GM12878 (cell line): ENCODE measurements around the gene ATP4B. TPM values are rescaled to one million over a fixed set of nuclear protein-coding genes. Genes with fewer than 3 reads are reported as not detected.

ENCODE experiments used
- ATAC-seq: fragments of 200-7000 bp; cut with Tn5 transposase; 3 replicates; pipeline ENCODE4 v1.9.1; 2020; ENCODE audit warnings: mild to moderate bottlenecking, moderate library complexity
- BruUV-seq: library from RNA; stranded (reverse); fragments of 400-500 nt; replicated peaks from 2 replicates; lab custom pipeline; 2021; lab: Mats Ljungman, UMichigan
- CTCF ChIA-PET: fragments of 300-600 bp; sonication (Branson Sonifier 250); formaldehyde crosslinking; extraction: SDS; loops from one replicate; lab custom pipeline; 2021; ENCODE audit warnings: inconsistent platforms; lab: Yijun Ruan, JAX
- POLR2A ChIA-PET: fragments of 350-600 bp; formaldehyde crosslinking; extraction: SDS; loops from one replicate; lab custom pipeline; 2021; ENCODE audit warnings: inconsistent platforms; lab: Charles Lee
- RAD21 ChIA-PET: fragments of 300-600 bp; sonication (Branson Sonifier 250); formaldehyde crosslinking; loops from one replicate; lab custom pipeline; 2023; ENCODE audit warnings: antibody characterized with exemption; ENCODE audit not compliant: unreplicated experiment; lab: Charles Lee
- SMC1A ChIA-PET: fragments of 300-600 bp; sonication (Branson Sonifier 250); formaldehyde crosslinking; loops from one replicate; lab custom pipeline; 2023; ENCODE audit not compliant: unreplicated experiment, uncharacterized antibody; lab: Charles Lee
- DNase-seq: peaks from one replicate; pipeline ENCODE4 v3.0.0-alpha.2; 2011; ENCODE audit warnings: low read depth, low spot score
- FAIRE-seq: peaks from 3 replicates; lab custom pipeline; 2011; peaks lifted over from hg19 to GRCh38; lab: Jason Lieb, UNC
- H2AFZ ChIP-seq: 2 replicates; pipeline ENCODE4 v1.6.0; 2011; ENCODE audit warnings: low read depth, low read length, control low read depth; ENCODE audit not compliant: control insufficient read depth
- H3K27ac ChIP-seq: 2 replicates; pipeline ENCODE4 v1.5.1; 2011; ENCODE audit warnings: control low read depth; ENCODE audit not compliant: control insufficient read depth, insufficient read depth
- H3K27me3 ChIP-seq, 2 experiments: replicated peaks in 1 of 2; 2 replicates each; pipeline versions ENCODE4 v1.6.0 to v1.6.1; 2011; ENCODE audit warnings: low read length in 1 of 2; ENCODE audit not compliant: control insufficient read depth in 2 of 2, insufficient read depth in 2 of 2
- H3K36me3 ChIP-seq, 2 experiments: 2 replicates each; pipeline ENCODE4 v1.5.1; 2011; ENCODE audit warnings: low read length in 1 of 2; ENCODE audit not compliant: control insufficient read depth in 2 of 2, insufficient read depth in 2 of 2
- H3K4me1 ChIP-seq: 2 replicates; pipeline ENCODE4 v1.6.1; 2011; ENCODE audit warnings: mild to moderate bottlenecking, low read length, moderate library complexity, mixed read lengths; ENCODE audit not compliant: control insufficient read depth, insufficient read depth
- H3K4me2 ChIP-seq: 2 replicates; pipeline ENCODE4 v1.6.0; 2011; ENCODE audit warnings: control low read depth; ENCODE audit not compliant: control insufficient read depth, insufficient read depth
- H3K4me3 ChIP-seq: fragments of 200-600 bp; sonication (generic); 2 replicates; pipeline ENCODE4 v1.5.1; 2016
- H3K79me2 ChIP-seq: 2 replicates; pipeline ENCODE4 v1.6.0; 2011; ENCODE audit warnings: low read length; ENCODE audit not compliant: control insufficient read depth, insufficient read depth
- H3K9ac ChIP-seq: 2 replicates; pipeline ENCODE4 v1.8.0; 2011; ENCODE audit warnings: low read length, control low read depth, mixed read lengths; ENCODE audit not compliant: control insufficient read depth, insufficient read depth
- H3K9me3 ChIP-seq: replicated peaks from 3 replicates; pipeline ENCODE4 v1.5.1; 2011; ENCODE audit warnings: mild to moderate bottlenecking, low read length; ENCODE audit not compliant: control insufficient read depth, insufficient read depth
- H4K20me1 ChIP-seq: 2 replicates; pipeline ENCODE4 v1.6.0; 2011; ENCODE audit not compliant: control insufficient read depth, insufficient read depth
- CBX5 ChIP-seq: sonication (generic); IDR thresholded peaks from 2 replicates; pipeline ENCODE4 v1.6.1; 2016; ENCODE audit warnings: low read depth, moderate library complexity, mild to moderate bottlenecking, inconsistent platforms
- HDAC2 ChIP-seq: fragments of 200-600 bp; sonication (generic); IDR thresholded peaks from 2 replicates; pipeline ENCODE4 v1.6.1; 2017
- IRF3 ChIP-seq: fragments of 450-650 bp; IDR thresholded peaks from 2 replicates; pipeline ENCODE4 v1.6.1; 2014; ENCODE audit warnings: mild to moderate bottlenecking
- NFYA ChIP-seq: IDR thresholded peaks from 2 replicates; pipeline ENCODE4 v1.6.1; 2011; ENCODE audit warnings: low read depth, mild to moderate bottlenecking, low read length, improper control_type of control experiment, borderline replicate concordance
- NR2C2 ChIP-seq: IDR thresholded peaks from 2 replicates; pipeline ENCODE4 v1.6.1; 2011; ENCODE audit warnings: borderline replicate concordance, low read depth; ENCODE audit not compliant: control insufficient read depth, insufficient read length
- POU2F2 ChIP-seq: IDR thresholded peaks from 3 replicates; pipeline ENCODE4 v1.6.1; 2011; ENCODE audit warnings: low read depth, mild to moderate bottlenecking, low read length, borderline replicate concordance
- WGBS: methylation state at CpG from one replicate; pipeline ENCODE4 v1.1.6; 2016; ENCODE audit warnings: low lambda C conversion rate; ENCODE audit not compliant: insufficient replicate concordance, insufficient coverage; ENCODE audit errors: missing lambda C conversion rate; 5-methylcytosine and 5-hydroxymethylcytosine counted together
- in situ Hi-C: fragments of 300-500 bp; cut with MboI; formaldehyde crosslinking; loops from 9 replicates; pipeline ENCODE4 v1.14.3; 2018; ENCODE audit warnings: mixed read lengths
- intact Hi-C: fragments of 100-400 bp; cut with micrococcal nuclease; formaldehyde crosslinking; loops from one replicate; pipeline ENCODE4 v1.14.2; 2022; ENCODE audit not compliant: unreplicated experiment
- polyA plus RNA-seq, 11 experiments: library from polyadenylated mRNA; depleted of rRNA in 4 of 11; unstranded in 6 of 11; stranded (reverse) in 5 of 11; fragments of >200 nt; fragmentation: Nextera tagmentation in 4 of 11; fragmentation: Illumina TruSeq in 1 of 11; extraction: Ambion mirVana in 4 of 11; extraction: Trizol in 1 of 11; gene quantifications; 1 replicate in 1 of 11; 2 replicates in 10 of 11; pipeline versions ENCODE4 v1.2.1 to v1.2.3, GENCODE V29; 2011 to 2016; ENCODE audit warnings: inconsistent platforms in 2 of 11, missing spikeins in 2 of 11, low read depth in 1 of 11
- total RNA-seq, 4 experiments: library from RNA; depleted of rRNA in 3 of 4; stranded (reverse); fragments of >200 nt in 3 of 4; fragmentation: Illumina TruSeq in 1 of 4; extraction: Trizol in 1 of 4; gene quantifications; 2 replicates each; pipeline versions ENCODE4 v1.2.1 to v1.2.3, GENCODE V29; 2013 to 2021

Gene ATP4B
- total and polyA plus RNA-seq, 10 of the 15 experiments (the other 5 are each of a cell fraction or from before 2014, with no cell fraction given) = 0.05 to 0.33 (median 0.20) TPM; not detected in 4

DNA sequence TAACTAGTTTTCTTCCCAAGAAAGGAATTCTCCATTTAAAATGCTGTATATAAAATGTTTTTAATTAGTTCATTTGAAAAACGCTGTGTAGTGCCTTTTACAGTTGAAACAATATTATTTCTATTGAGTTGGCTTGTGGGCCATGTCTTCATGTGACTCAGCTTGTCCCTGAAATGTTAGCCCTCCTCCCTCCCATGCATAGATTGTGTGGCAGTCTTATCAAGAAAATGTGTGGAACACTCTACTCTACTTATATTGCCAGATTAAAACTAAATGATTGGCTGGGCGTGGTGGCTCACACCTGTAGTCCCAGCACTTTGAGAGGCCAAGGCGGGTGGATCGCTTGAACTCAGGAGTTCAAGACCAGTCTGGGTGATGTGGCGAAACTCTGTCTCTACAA, 40.0 kb downstream of the ATP4B start:
- H4K20me1 ChIP-seq = no peaks in the 10 kb centered on the region
- H3K4me2 ChIP-seq = no peak overlapping the region
- RAD21 ChIA-PET = no interaction called here
- peaks cover 10 to 19% of the 10 kb centered on the region in 2 experiments; a peak in 3 of 4 replicates for H3K36me3 ChIP-seq
- POLR2A ChIA-PET = no interaction called here
- no peak overlapping the region for H2AFZ ChIP-seq
- no peak overlapping the region for H3K9ac ChIP-seq
- SMC1A ChIA-PET = no interaction called here
- DNase-seq = no peak
- no peak overlapping the region for H3K4me3 ChIP-seq
- H3K4me1 ChIP-seq = no peaks in the 10 kb centered on the region
- no TSS peak for BruUV-seq
- WGBS = 96% methylated on average over 5 of the region's 5 CpGs
- H3K79me2 ChIP-seq = peaks cover 19% of the 10 kb centered on the region
- H3K9me3 ChIP-seq = no peaks in the 10 kb centered on the region
- FAIRE-seq = no peak
- no peak overlapping the region for H3K27ac ChIP-seq
- intact Hi-C loops (no loop called here), in situ Hi-C loops (no loop called here)
- no peak for ATAC-seq
- CTCF ChIA-PET = no interaction called here
- no peaks in the 10 kb centered on the region for H3K27me3 ChIP-seq
- no peak for TF ChIP-seq POU2F2
- TF ChIP-seq NR2C2 = no peak
- no peak for TF ChIP-seq CBX5
- no peak for TF ChIP-seq NFYA
- no peak for TF ChIP-seq HDAC2
- no peak for TF ChIP-seq IRF3
